SK-N-MC (cell line): ENCODE data around the gene GGA3.

Source experiments
- EZH2 ChIP-seq: fragments of 200-600 bp; sonication (generic); IDR thresholded peaks from one replicate; pipeline ENCODE4 v1.6.1; 2017; ENCODE audit warnings: antibody characterized with exemption
- POLR2AphosphoS5 ChIP-seq: IDR thresholded peaks from 2 replicates; pipeline ENCODE4 v1.6.1; 2012; ENCODE audit warnings: mild to moderate bottlenecking, low read depth, low read length, borderline replicate concordance

- TF ChIP-seq POLR2AphosphoS5 (no peak), EZH2 (no peak)
Measured at GRCh38 chr17:75267153-75267410, 5.7 kb upstream of the GGA3 start.
